HG03175 (cell line): ENCODE data around the gene TRDMT1.
A peak's percentile ranks its signal among the peaks of the same experiment; 100 is the strongest.

Experiments
- ATAC-seq: cut with Tn5 transposase; IDR thresholded peaks from one replicate; pipeline ENCODE4 v1.9.1; 2021; ENCODE audit warnings: mild to moderate bottlenecking, moderate library complexity; ENCODE audit not compliant: unreplicated experiment

TRDMT1 gene

GRCh38 chr10:17200912-17201793, at the start of gene TRDMT1:
Gene TRDMT1, minus strand, starts transcription at chr10:17201672. Its CDS starts 38 bp downstream, at chr10:17201634.
- peak; percentile 88 for ATAC-seq

GRCh38 chr10:17250736-17251135, 49.3 kb upstream of the TRDMT1 start:
- ATAC-seq: no peak

GRCh38 chr10:17249820-17250219, 48.3 kb upstream of the TRDMT1 start:
- no peak for ATAC-seq

- ATAC-seq: no peak
Observed at GRCh38 chr10:17248964-17249363, 47.5 kb upstream of the TRDMT1 start.

- ATAC-seq: no peak
Observed at GRCh38 chr10:17247210-17247609, 45.7 kb upstream of the TRDMT1 start.

GRCh38 chr10:17244700-17245365, 43.4 kb upstream of the TRDMT1 start:
- ATAC-seq: no peak

- no peak for ATAC-seq
Observed at GRCh38 chr10:17241611-17242333, 40.3 kb upstream of the TRDMT1 start.

- ATAC-seq: no peak
Observed at GRCh38 chr10:17240616-17241015, 39.1 kb upstream of the TRDMT1 start.

GRCh38 chr10:17240096-17240495, 38.6 kb upstream of the TRDMT1 start:
- ATAC-seq: no peak

GRCh38 chr10:17239345-17240085, 38.0 kb upstream of the TRDMT1 start:
- no peak for ATAC-seq

GRCh38 chr10:17238445-17239291, 37.2 kb upstream of the TRDMT1 start:
- ATAC-seq: no peak

GRCh38 chr10:17237915-17238444, 36.5 kb upstream of the TRDMT1 start:
- no peak for ATAC-seq

GRCh38 chr10:17237149-17237527, 35.7 kb upstream of the TRDMT1 start:
- ATAC-seq: no peak

- ATAC-seq: no peak
Observed at GRCh38 chr10:17236468-17237148, 35.1 kb upstream of the TRDMT1 start.

- no peak for ATAC-seq
Observed at GRCh38 chr10:17235136-17235535, 33.7 kb upstream of the TRDMT1 start.

- no peak for ATAC-seq
Observed at GRCh38 chr10:17234431-17234945, 33.0 kb upstream of the TRDMT1 start.

GRCh38 chr10:17233286-17233991, 32.0 kb upstream of the TRDMT1 start:
- ATAC-seq: no peak

GRCh38 chr10:17232276-17232960, 30.9 kb upstream of the TRDMT1 start:
- ATAC-seq: no peak
